GM18498 (cell line): ENCODE results near the gene CEP250.

Experiments
- ATAC-seq: cut with Tn5 transposase; IDR thresholded peaks from one replicate; pipeline ENCODE4 v1.9.1; 2021; ENCODE audit warnings: mild to moderate bottlenecking, moderate library complexity; ENCODE audit not compliant: unreplicated experiment

Gene CEP250

GRCh38 chr20:35559042-35559693 is 103.8 kb downstream of the CEP250 start:
- no peak for ATAC-seq

- ATAC-seq = no peak
These were observed 104.7 kb downstream of the CEP250 start for GRCh38 chr20:35560105-35560511.

- no peak for ATAC-seq
These were observed 105.1 kb downstream of the CEP250 start for GRCh38 chr20:35560541-35560940.

GRCh38 chr20:35561268-35561667 is 105.9 kb downstream of the CEP250 start:
- ATAC-seq = no peak

- ATAC-seq = no peak
These were observed 106.3 kb downstream of the CEP250 start for GRCh38 chr20:35561671-35562070.

GRCh38 chr20:35562541-35563110 is 107.2 kb downstream of the CEP250 start:
- ATAC-seq = no peak

GRCh38 chr20:35563834-35564233 is 108.4 kb downstream of the CEP250 start:
- no peak for ATAC-seq

- ATAC-seq = no peak
These were observed 109.5 kb downstream of the CEP250 start for GRCh38 chr20:35564905-35565304.

- no peak for ATAC-seq
These were observed 113.2 kb downstream of the CEP250 start for GRCh38 chr20:35568645-35569044.
